ENCODE data around the gene RNF8.

Gene RNF8

DNA sequence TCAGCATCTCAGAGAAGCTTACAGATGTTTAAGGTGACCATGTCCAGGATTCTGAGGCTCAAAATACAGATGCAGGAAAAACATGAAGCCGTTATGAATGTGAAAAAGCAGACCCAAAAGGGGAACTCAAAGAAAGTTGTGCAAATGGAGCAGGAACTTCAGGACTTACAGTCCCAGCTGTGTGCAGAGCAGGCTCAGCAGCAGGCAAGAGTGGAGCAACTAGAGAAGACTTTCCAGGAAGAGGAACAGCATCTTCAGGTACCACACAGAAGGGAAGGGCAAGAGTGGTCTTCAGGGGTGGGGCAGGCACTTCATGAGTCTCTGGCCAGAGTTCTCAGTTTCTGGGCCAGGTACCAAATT, 15.2 kb downstream of the RNF8 start:
- no peak overlapping the region for H2BK5ac ChIP-seq (ENCODE audit: low read depth, low read length, poor library complexity)
- no peaks in the 10 kb centered on the region for H3K9me3 ChIP-seq (ENCODE audit: insufficient read depth, low read depth, low read length)
- H3K4me2 ChIP-seq (ENCODE audit: low read length) = no peak overlapping the region
- H3K4ac ChIP-seq (ENCODE audit: low read depth, low read length) = no peak overlapping the region
- H3K9ac ChIP-seq (ENCODE audit: low read length) = peak overlapping the region; percentile 26
- no peak overlapping the region for H3K23ac ChIP-seq (ENCODE audit: low read length)
- no peak overlapping the region for H4K8ac ChIP-seq (ENCODE audit: low read depth, low read length)
- H4K91ac ChIP-seq (ENCODE audit: low read depth, low read length) = no peak overlapping the region
- no peak overlapping the region for H4K12ac ChIP-seq (ENCODE audit: low read depth, low read length)
- H3K4me3 ChIP-seq (ENCODE audit: low read depth, low read length) = no peak overlapping the region
- no CpG with 5 or more reads among the region's 1 CpG for WGBS (ENCODE audit: extremely low coverage, insufficient coverage, insufficient read length)
- H3K27ac ChIP-seq (ENCODE audit: low read depth, low read length) = no peak overlapping the region
- peaks cover 3 to 11% of the 10 kb centered on the region in 2 experiments for H3K36me3 ChIP-seq (ENCODE audit: control insufficient read depth in 1 of 2, insufficient read depth in 2 of 2, low read length in 2 of 2)
- H2BK120ac ChIP-seq (ENCODE audit: insufficient read depth, low read length, poor library complexity) = no peak overlapping the region
- H3K79me2 ChIP-seq (ENCODE audit: control insufficient read depth, insufficient read depth, low read length, poor library complexity) = no peaks in the 10 kb centered on the region
- no peaks in the 10 kb centered on the region for H3K4me1 ChIP-seq (ENCODE audit: control insufficient read depth in 1 of 2, insufficient read depth in 2 of 2, low read length in 2 of 2)
- no peak overlapping the region for H2AK5ac ChIP-seq (ENCODE audit: low read length)
- H3K27me3 ChIP-seq (ENCODE audit: insufficient read depth, low read length) = no peaks in the 10 kb centered on the region
- no peak overlapping the region for H2BK12ac ChIP-seq (ENCODE audit: low read length)
- H2AFZ ChIP-seq (ENCODE audit: insufficient read depth, low read length, poor library complexity) = no peak overlapping the region
- no peaks in the 10 kb centered on the region for H3K79me1 ChIP-seq (ENCODE audit: low read length)
- H3K14ac ChIP-seq (ENCODE audit: low read length) = no peak overlapping the region
- H3K18ac ChIP-seq (ENCODE audit: low read length) = no peak overlapping the region
- no peak for DNase-seq

DNA sequence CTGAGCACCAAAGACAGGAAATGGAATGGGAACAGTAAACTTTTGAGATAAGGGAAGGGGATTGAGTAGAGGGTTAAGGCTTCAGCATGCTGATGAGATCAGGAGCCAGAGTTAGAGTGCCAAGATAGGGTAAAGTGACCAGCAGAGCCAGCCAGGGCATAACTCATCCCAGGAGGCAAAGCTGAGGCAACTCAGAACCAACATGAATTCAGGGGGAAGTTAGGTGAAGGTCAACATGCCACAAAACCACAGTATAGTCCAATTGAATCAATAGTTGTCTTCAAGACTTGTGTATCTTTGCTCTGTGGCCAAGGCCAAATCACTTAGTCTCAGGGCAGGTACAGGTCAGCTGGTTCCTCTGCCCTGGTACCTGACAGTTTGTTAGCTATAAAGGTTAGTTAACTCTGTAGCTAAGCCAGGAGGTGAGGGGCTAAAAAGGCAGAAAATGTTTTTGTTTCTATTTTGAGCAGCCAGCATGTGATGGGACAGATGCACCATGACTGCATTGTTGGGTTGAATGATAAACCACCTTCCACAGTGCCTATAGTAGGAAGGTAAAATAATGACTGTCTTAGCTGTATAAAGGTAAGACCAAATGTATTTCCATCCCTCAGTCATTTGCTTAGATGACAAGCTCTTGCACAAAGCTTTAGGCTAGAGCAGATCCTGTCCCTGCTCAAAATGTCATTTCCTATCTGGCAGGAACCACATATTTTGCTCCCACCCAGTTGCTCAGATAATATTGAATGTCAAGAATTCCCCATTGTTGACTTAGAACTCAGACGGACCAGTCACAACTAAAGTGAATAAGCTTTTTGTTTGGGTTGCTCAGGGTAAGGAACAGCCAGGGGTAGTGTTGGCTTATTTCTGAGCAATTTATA, 15.8 kb downstream of the RNF8 start:
- no peak overlapping the region for H3K14ac ChIP-seq (ENCODE audit: low read length)
- no CpG with 5 or more reads among the region's 1 CpG for WGBS (ENCODE audit: extremely low coverage, insufficient coverage, insufficient read length)
- no peak for DNase-seq

DNA sequence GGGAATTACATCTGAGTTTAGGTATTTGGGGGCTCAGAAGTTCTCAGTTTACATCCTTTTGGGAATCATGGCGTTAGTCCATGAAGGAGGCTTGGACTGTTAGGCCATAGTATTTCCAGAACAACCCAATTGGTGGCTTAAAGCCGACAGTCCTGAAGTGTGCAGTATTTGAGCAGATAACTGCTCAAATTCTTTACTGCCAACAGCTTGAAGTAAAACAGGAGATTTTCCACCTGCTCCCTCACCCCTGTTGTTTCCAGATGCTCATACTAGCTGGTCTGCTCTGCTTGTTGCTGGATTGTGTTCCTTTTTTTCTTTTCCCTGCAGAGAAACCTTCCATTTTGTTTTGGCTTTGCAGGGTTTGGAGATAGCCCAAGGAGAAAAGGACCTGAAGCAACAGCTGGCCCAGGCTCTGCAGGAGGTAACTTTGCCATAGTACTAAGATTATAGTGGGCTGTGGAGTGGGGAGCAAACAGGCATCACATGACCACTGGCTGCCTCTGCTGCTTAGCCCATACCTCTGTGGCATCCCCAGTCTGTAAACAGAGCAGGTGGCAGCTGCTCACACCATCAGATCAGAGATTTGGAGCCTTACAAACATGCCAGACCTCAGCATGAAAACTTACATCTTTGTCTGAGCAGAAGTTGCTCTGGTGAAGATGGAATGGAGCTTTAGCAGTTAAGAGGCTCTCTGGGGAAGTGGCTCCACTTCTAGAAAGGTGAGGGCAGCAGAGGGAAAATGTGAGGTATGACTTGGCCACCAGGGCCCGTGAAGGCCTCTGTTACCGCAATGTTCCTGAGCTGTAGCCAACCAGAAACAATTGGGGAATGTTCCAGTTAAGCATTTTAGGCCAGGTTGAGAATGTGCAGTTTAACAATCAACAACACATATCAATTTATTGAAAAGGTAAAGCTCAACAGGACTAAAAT, 17.6 kb downstream of the RNF8 start:
- Histone ChIP-seq H3K23ac (ENCODE audit: low read length) (no peak overlapping the region), H3K9ac (ENCODE audit: low read length) (no peak overlapping the region), H4K8ac (ENCODE audit: low read depth, low read length) (no peak overlapping the region), H3K27me3 (ENCODE audit: insufficient read depth, low read length) (no peaks in the 10 kb centered on the region), H3K4ac (ENCODE audit: low read depth, low read length) (no peak overlapping the region), H2BK12ac (ENCODE audit: low read length) (no peak overlapping the region), H3K79me2 (ENCODE audit: control insufficient read depth, insufficient read depth, low read length, poor library complexity) (no peaks in the 10 kb centered on the region), H3K18ac (ENCODE audit: low read length) (no peak overlapping the region), H2AK5ac (ENCODE audit: low read length) (no peak overlapping the region), H4K91ac (ENCODE audit: low read depth, low read length) (no peak overlapping the region), H3K4me2 (ENCODE audit: low read length) (no peak overlapping the region), H3K4me3 (ENCODE audit: low read depth, low read length) (no peak overlapping the region), H3K36me3 (ENCODE audit: control insufficient read depth in 1 of 2, insufficient read depth in 2 of 2, low read length in 2 of 2) (peaks cover 3 to 13% of the 10 kb centered on the region in 2 experiments), H3K79me1 (ENCODE audit: low read length) (no peaks in the 10 kb centered on the region), H3K27ac (ENCODE audit: low read depth, low read length) (no peak overlapping the region), H3K4me1 (ENCODE audit: control insufficient read depth in 1 of 2, insufficient read depth in 2 of 2, low read length in 2 of 2) (no peaks in the 10 kb centered on the region), H3K9me3 (ENCODE audit: insufficient read depth, low read depth, low read length) (no peaks in the 10 kb centered on the region), H2BK5ac (ENCODE audit: low read depth, low read length, poor library complexity) (no peak overlapping the region), H2BK120ac (ENCODE audit: insufficient read depth, low read length, poor library complexity) (no peak overlapping the region), H3K14ac (ENCODE audit: low read length) (no peak overlapping the region), H2AFZ (ENCODE audit: insufficient read depth, low read length, poor library complexity) (no peak overlapping the region), H4K12ac (ENCODE audit: low read depth, low read length) (no peak overlapping the region)
- DNase-seq = no peak
- no CpG with 5 or more reads among the region's 4 CpGs for WGBS (ENCODE audit: extremely low coverage, insufficient coverage, insufficient read length)

More for the DNA sequence above, 15.8 kb downstream of the RNF8 start:
- Histone ChIP-seq H2BK120ac (ENCODE audit: insufficient read depth, low read length, poor library complexity) (no peak overlapping the region), H3K79me1 (ENCODE audit: low read length) (no peaks in the 10 kb centered on the region), H3K9me3 (ENCODE audit: insufficient read depth, low read depth, low read length) (no peaks in the 10 kb centered on the region), H3K4me3 (ENCODE audit: low read depth, low read length) (no peak overlapping the region), H3K4ac (ENCODE audit: low read depth, low read length) (no peak overlapping the region), H2BK12ac (ENCODE audit: low read length) (no peak overlapping the region), H3K18ac (ENCODE audit: low read length) (no peak overlapping the region), H2AK5ac (ENCODE audit: low read length) (no peak overlapping the region), H3K36me3 (ENCODE audit: control insufficient read depth in 1 of 2, insufficient read depth in 2 of 2, low read length in 2 of 2) (peaks cover 3 to 13% of the 10 kb centered on the region in 2 experiments), H4K8ac (ENCODE audit: low read depth, low read length) (no peak overlapping the region), H4K91ac (ENCODE audit: low read depth, low read length) (no peak overlapping the region), H3K79me2 (ENCODE audit: control insufficient read depth, insufficient read depth, low read length, poor library complexity) (no peaks in the 10 kb centered on the region), H4K12ac (ENCODE audit: low read depth, low read length) (no peak overlapping the region), H3K4me1 (ENCODE audit: control insufficient read depth in 1 of 2, insufficient read depth in 2 of 2, low read length in 2 of 2) (no peaks in the 10 kb centered on the region), H2BK5ac (ENCODE audit: low read depth, low read length, poor library complexity) (no peak overlapping the region), H3K9ac (ENCODE audit: low read length) (no peak overlapping the region), H3K4me2 (ENCODE audit: low read length) (no peak overlapping the region), H3K27me3 (ENCODE audit: insufficient read depth, low read length) (no peaks in the 10 kb centered on the region), H3K27ac (ENCODE audit: low read depth, low read length) (no peak overlapping the region), H3K23ac (ENCODE audit: low read length) (no peak overlapping the region), H2AFZ (ENCODE audit: insufficient read depth, low read length, poor library complexity) (no peak overlapping the region)

DNA sequence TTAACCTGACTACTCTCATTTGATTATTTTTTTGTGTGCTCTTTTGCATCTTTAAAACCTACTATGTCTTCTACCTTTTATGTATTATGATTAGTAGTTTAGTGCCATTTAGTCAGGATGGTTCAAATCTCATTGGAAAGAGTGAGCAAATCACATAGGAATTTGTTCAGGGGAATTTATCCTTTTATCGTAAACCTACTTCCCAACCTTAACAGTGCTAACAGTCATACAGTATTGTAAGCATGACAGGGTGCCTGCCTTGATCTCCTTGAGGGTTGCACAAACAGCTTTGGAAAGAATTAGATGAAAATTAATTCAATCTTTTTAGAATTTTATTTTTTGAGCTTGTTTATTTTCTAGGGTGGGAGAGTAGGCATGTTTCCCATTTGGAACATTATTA, 18.3 kb downstream of the RNF8 start:
- DNase-seq = peak in 1 of 2 donors; percentile 55
- no peak overlapping the region for H2AFZ ChIP-seq (ENCODE audit: insufficient read depth, low read length, poor library complexity)
- no peaks in the 10 kb centered on the region for H3K4me1 ChIP-seq (ENCODE audit: control insufficient read depth in 1 of 2, insufficient read depth in 2 of 2, low read length in 2 of 2)
- H4K8ac ChIP-seq (ENCODE audit: low read depth, low read length) = no peak overlapping the region
- no peak overlapping the region for H3K4me3 ChIP-seq (ENCODE audit: low read depth, low read length)
- no peak overlapping the region for H3K9ac ChIP-seq (ENCODE audit: low read length)
- no peaks in the 10 kb centered on the region for H3K9me3 ChIP-seq (ENCODE audit: insufficient read depth, low read depth, low read length)
- H3K14ac ChIP-seq (ENCODE audit: low read length) = no peak overlapping the region
- no peak overlapping the region for H2BK5ac ChIP-seq (ENCODE audit: low read depth, low read length, poor library complexity)
- no peak overlapping the region for H3K18ac ChIP-seq (ENCODE audit: low read length)
- H3K27me3 ChIP-seq (ENCODE audit: insufficient read depth, low read length) = no peaks in the 10 kb centered on the region
- no peak overlapping the region for H2AK5ac ChIP-seq (ENCODE audit: low read length)
- no peak overlapping the region for H3K27ac ChIP-seq (ENCODE audit: low read depth, low read length)
- H4K12ac ChIP-seq (ENCODE audit: low read depth, low read length) = no peak overlapping the region
- H3K4ac ChIP-seq (ENCODE audit: low read depth, low read length) = no peak overlapping the region
- no peak overlapping the region for H4K91ac ChIP-seq (ENCODE audit: low read depth, low read length)
- WGBS (ENCODE audit: extremely low coverage, insufficient coverage, insufficient read length) = no CpG with 5 or more reads among the region's 1 CpG
- no peak overlapping the region for H2BK12ac ChIP-seq (ENCODE audit: low read length)
- no peaks in the 10 kb centered on the region for H3K79me1 ChIP-seq (ENCODE audit: low read length)
- no peak overlapping the region for H3K4me2 ChIP-seq (ENCODE audit: low read length)
- H3K79me2 ChIP-seq (ENCODE audit: control insufficient read depth, insufficient read depth, low read length, poor library complexity) = no peaks in the 10 kb centered on the region
- no peak overlapping the region for H3K23ac ChIP-seq (ENCODE audit: low read length)
- H2BK120ac ChIP-seq (ENCODE audit: insufficient read depth, low read length, poor library complexity) = no peak overlapping the region
- H3K36me3 ChIP-seq (ENCODE audit: control insufficient read depth in 1 of 2, insufficient read depth in 2 of 2, low read length in 2 of 2) = peaks cover 4 to 15% of the 10 kb centered on the region in 2 experiments
